WTC11 (cell line): ENCODE data around the gene FCER1G. TPM values are rescaled to one million over a fixed set of nuclear protein-coding genes. Genes with fewer than 3 reads are reported as not detected.

Experiments used
- ATAC-seq: fragments of 200-7000 bp; cut with Tn5 transposase; 2 replicates; pipeline ENCODE4 v1.10.0; 2021; ENCODE audit warnings: mild to moderate bottlenecking, moderate library complexity
- CTCF ChIA-PET: fragments of 300-600 bp; sonication (Branson Sonifier 250); formaldehyde crosslinking; loops from one replicate; lab custom pipeline; 2021; ENCODE audit warnings: antibody characterized with exemption; lab: Charles Lee
- POLR2A ChIA-PET: fragments of 350-600 bp; sonication (Branson Sonifier 250); formaldehyde crosslinking; loops from one replicate; lab custom pipeline; 2021; ENCODE audit warnings: antibody characterized with exemption; lab: Charles Lee
- DNase-seq: peaks from one replicate; pipeline ENCODE4 v3.0.0; 2021; ENCODE audit warnings: low spot score
- H3K27ac Mint-ChIP-seq: 2 replicates; pipeline ENCODE4 v1.8.0; 2021; ENCODE audit warnings: mixed read lengths
- H3K27me3 Mint-ChIP-seq: 2 replicates; pipeline ENCODE4 v1.8.0; 2021; ENCODE audit warnings: low read depth, mild to moderate bottlenecking, moderate library complexity, mixed read lengths
- H3K36me3 Mint-ChIP-seq: 2 replicates; pipeline ENCODE4 v1.8.0; 2021; ENCODE audit warnings: mixed read lengths
- H3K4me1 Mint-ChIP-seq: 2 replicates; pipeline ENCODE4 v1.8.0; 2022; ENCODE audit warnings: mixed read lengths
- H3K4me3 Mint-ChIP-seq: 2 replicates; pipeline ENCODE4 v1.8.0; 2021; ENCODE audit warnings: mild to moderate bottlenecking, moderate library complexity, mixed read lengths
- H3K9me3 Mint-ChIP-seq: 2 replicates; pipeline ENCODE4 v1.8.0; 2021; ENCODE audit warnings: mixed read lengths
- CBFB ChIP-seq: sonication (generic); formaldehyde crosslinking; IDR thresholded peaks from 2 replicates; pipeline ENCODE4 v1.8.1; 2022; ENCODE audit warnings: mild to moderate bottlenecking, low read depth, missing genetic modification reagents
- CTCF ChIP-seq: fragments of 200-600 bp; IDR thresholded peaks from 2 replicates; pipeline ENCODE4 v1.8.0; 2022; ENCODE audit warnings: antibody characterized with exemption
- ESRRA ChIP-seq: sonication (generic); formaldehyde crosslinking; IDR thresholded peaks from 2 replicates; pipeline ENCODE4 v1.8.1; 2022; ENCODE audit warnings: mild to moderate bottlenecking, missing genetic modification reagents, borderline replicate concordance
- FOXJ3 ChIP-seq: sonication (generic); formaldehyde crosslinking; IDR thresholded peaks from 2 replicates; pipeline ENCODE4 v1.9.0; 2021; ENCODE audit warnings: missing genetic modification reagents, mild to moderate bottlenecking, borderline replicate concordance
- FOXP1 ChIP-seq: sonication (generic); formaldehyde crosslinking; IDR thresholded peaks from 2 replicates; pipeline ENCODE4 v1.8.0; 2022; ENCODE audit warnings: missing genetic modification reagents, mild to moderate bottlenecking, moderate library complexity, borderline replicate concordance
- GABPB1 ChIP-seq: sonication (generic); formaldehyde crosslinking; IDR thresholded peaks from 2 replicates; pipeline ENCODE4 v1.8.1; 2023; ENCODE audit warnings: mild to moderate bottlenecking, missing genetic modification reagents
- HMGA2 ChIP-seq: fragments of 250-450 bp; sonication (Bioruptor Pico); IDR thresholded peaks from 2 replicates; pipeline ENCODE4 v1.4.0; 2021; ENCODE audit warnings: mild to moderate bottlenecking, moderate library complexity
- IRF2 ChIP-seq: sonication (generic); formaldehyde crosslinking; IDR thresholded peaks from 2 replicates; pipeline ENCODE4 v1.8.0; 2022; ENCODE audit warnings: low read depth, missing genetic modification reagents, borderline replicate concordance
- MYBL2 ChIP-seq: sonication (generic); formaldehyde crosslinking; IDR thresholded peaks from 2 replicates; pipeline ENCODE4 v1.8.1; 2023; ENCODE audit warnings: mild to moderate bottlenecking, moderate library complexity, missing genetic modification reagents
- NFATC4 ChIP-seq: fragments of 250-450 bp; sonication (Bioruptor Pico); IDR thresholded peaks from 2 replicates; pipeline ENCODE4 v1.9.0; 2021; ENCODE audit warnings: mild to moderate bottlenecking
- NFE2L1 ChIP-seq: sonication (generic); formaldehyde crosslinking; IDR thresholded peaks from 2 replicates; pipeline ENCODE4 v1.8.1; 2023; ENCODE audit warnings: missing genetic modification reagents
- SMAD3 ChIP-seq: sonication (generic); formaldehyde crosslinking; IDR thresholded peaks from 2 replicates; pipeline ENCODE4 v1.8.0; 2022; ENCODE audit warnings: missing genetic modification reagents, mild to moderate bottlenecking, borderline replicate concordance
- STAT6 ChIP-seq: sonication (generic); formaldehyde crosslinking; conservative IDR thresholded peaks from 2 replicates; pipeline ENCODE4 v1.8.1; 2023; ENCODE audit warnings: mild to moderate bottlenecking, low read depth, missing genetic modification reagents, moderate library complexity
- TCF7 ChIP-seq: sonication (generic); formaldehyde crosslinking; IDR thresholded peaks from 2 replicates; pipeline ENCODE4 v1.8.0; 2022; ENCODE audit warnings: mild to moderate bottlenecking, low read depth, missing genetic modification reagents, moderate library complexity
- TEAD1 ChIP-seq: sonication (generic); formaldehyde crosslinking; IDR thresholded peaks from 2 replicates; pipeline ENCODE4 v1.8.0; 2022; ENCODE audit warnings: mild to moderate bottlenecking, missing genetic modification reagents
- TP53 ChIP-seq: sonication (generic); formaldehyde crosslinking; IDR thresholded peaks from 2 replicates; pipeline ENCODE4 v1.8.1; 2023; ENCODE audit warnings: mild to moderate bottlenecking, missing genetic modification reagents
- ZNF232 ChIP-seq: sonication (generic); formaldehyde crosslinking; IDR thresholded peaks from 2 replicates; pipeline ENCODE4 v1.8.0; 2022; ENCODE audit warnings: mild to moderate bottlenecking, missing genetic modification reagents
- ZNF263 ChIP-seq: sonication (generic); formaldehyde crosslinking; IDR thresholded peaks from 2 replicates; pipeline ENCODE4 v1.8.1; 2022; ENCODE audit warnings: low read depth, mild to moderate bottlenecking, moderate library complexity, missing genetic modification reagents
- total RNA-seq: library from RNA; stranded (reverse); gene quantifications from 3 replicates; pipeline ENCODE4 v1.2.3, GENCODE V29; 2021
- TF ChIP-seq, protein P1 (sequence below): sonication (generic); formaldehyde crosslinking; IDR thresholded peaks from 2 replicates; pipeline ENCODE4 v1.8.0; 2023; ENCODE audit warnings: missing genetic modification reagents
- TF ChIP-seq, protein P2 (sequence below): fragments of 250-450 bp; sonication (Bioruptor Pico); IDR thresholded peaks from 2 replicates; pipeline ENCODE4 v1.9.0; 2021; ENCODE audit warnings: mild to moderate bottlenecking

FCER1G gene
- total RNA-seq, 1 experiment from 2014 or later: 0.85 TPM

DNA sequence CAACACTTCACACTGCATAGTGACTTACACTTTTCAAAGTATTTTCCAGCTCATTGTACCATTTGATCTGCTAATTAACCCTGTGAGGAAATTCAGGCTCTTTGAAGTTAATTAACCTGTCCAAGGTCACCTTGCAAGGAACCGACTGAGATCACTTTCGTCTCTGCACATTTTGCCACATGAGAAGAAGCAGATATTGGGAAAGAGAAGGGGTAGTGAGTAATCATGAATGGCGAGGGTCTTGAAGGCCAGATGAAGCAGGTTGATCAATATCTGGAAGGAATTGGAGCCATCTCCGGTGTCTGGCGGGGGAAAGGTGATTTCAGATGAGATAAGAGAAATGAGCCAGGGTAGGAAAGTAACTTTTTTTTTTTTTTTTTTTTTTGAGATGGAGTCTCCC is 4.9 kb downstream of the FCER1G start:
- DNase-seq (no peak), ATAC-seq (no peak)
- peaks cover 3% of the 10 kb centered on the region for H3K36me3 Mint-ChIP-seq
- ChIA-PET POLR2A (no interaction called here), CTCF (interaction anchor here (0.6 to 4.0 kb wide), 4 partner anchors 18 to 86 kb away, joined by 3 to 18 read pairs (median 4); partner anchors contain the start of genes ADAMTS4 and NDUFS2)
- peaks cover 39% of the 10 kb centered on the region for H3K4me1 Mint-ChIP-seq
- H3K27me3 Mint-ChIP-seq: no peaks in the 10 kb centered on the region
- no peaks in the 10 kb centered on the region for H3K9me3 Mint-ChIP-seq
- no peak overlapping the region for H3K4me3 Mint-ChIP-seq
- H3K27ac Mint-ChIP-seq: no peak overlapping the region; the same call in 1 of the 2 replicates
- TF ChIP-seq ZNF263 (CRISPR knock-in tag) (no peak), MYBL2 (CRISPR knock-in tag) (no peak), CTCF (no peak), NFATC4 (CRISPR knock-in tag) (no peak), SMAD3 (CRISPR knock-in tag) (no peak), ZNF232 (CRISPR knock-in tag) (no peak), NFE2L1 (CRISPR knock-in tag) (no peak), GABPB1 (no peak), FOXJ3 (CRISPR knock-in tag) (no peak), TCF7 (CRISPR knock-in tag) (no peak), ESRRA (no peak)
- TF ChIP-seq, protein P1, sequence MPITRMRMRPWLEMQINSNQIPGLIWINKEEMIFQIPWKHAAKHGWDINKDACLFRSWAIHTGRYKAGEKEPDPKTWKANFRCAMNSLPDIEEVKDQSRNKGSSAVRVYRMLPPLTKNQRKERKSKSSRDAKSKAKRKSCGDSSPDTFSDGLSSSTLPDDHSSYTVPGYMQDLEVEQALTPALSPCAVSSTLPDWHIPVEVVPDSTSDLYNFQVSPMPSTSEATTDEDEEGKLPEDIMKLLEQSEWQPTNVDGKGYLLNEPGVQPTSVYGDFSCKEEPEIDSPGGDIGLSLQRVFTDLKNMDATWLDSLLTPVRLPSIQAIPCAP: no peak

GRCh38 chr1:161222175-161223019 is 7.3 kb downstream of the FCER1G start:
- Mint-ChIP-seq H3K27me3 (no peaks in the 10 kb centered on the region), H3K9me3 (no peaks in the 10 kb centered on the region), H3K4me1 (peaks cover 46% of the 10 kb centered on the region), H3K36me3 (peaks cover under 1% of the 10 kb centered on the region; the same call in 1 of the 2 replicates), H3K27ac (no peak overlapping the region), H3K4me3 (no peak overlapping the region)
- ChIA-PET CTCF (interaction anchor here (0.6 to 4.0 kb wide), 6 partner anchors 14 to 160 kb away, joined by 4 to 18 read pairs (median 5); partner anchors contain the start of genes NDUFS2 and PCP4L1), POLR2A (no interaction called here)
- TF ChIP-seq, protein P1: no peak
- no peak for TF ChIP-seq FOXP1 (CRISPR knock-in tag)
- TF ChIP-seq STAT6 (CRISPR knock-in tag): no peak
- no peak for TF ChIP-seq IRF2
- TF ChIP-seq TP53 (CRISPR knock-in tag): no peak
- TF ChIP-seq SMAD3 (CRISPR knock-in tag): no peak
- no peak for TF ChIP-seq CBFB
- TF ChIP-seq CTCF: no peak
- no peak for TF ChIP-seq NFATC4 (CRISPR knock-in tag)
- TF ChIP-seq TEAD1 (CRISPR knock-in tag): no peak
- TF ChIP-seq HMGA2 (CRISPR knock-in tag): no peak
- no peak for TF ChIP-seq MYBL2 (CRISPR knock-in tag)
- TF ChIP-seq, protein P2, sequence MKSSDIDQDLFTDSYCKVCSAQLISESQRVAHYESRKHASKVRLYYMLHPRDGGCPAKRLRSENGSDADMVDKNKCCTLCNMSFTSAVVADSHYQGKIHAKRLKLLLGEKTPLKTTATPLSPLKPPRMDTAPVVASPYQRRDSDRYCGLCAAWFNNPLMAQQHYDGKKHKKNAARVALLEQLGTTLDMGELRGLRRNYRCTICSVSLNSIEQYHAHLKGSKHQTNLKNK (CRISPR knock-in tag): no peak
- ATAC-seq: no peak
- DNase-seq: no peak
